Ishikawa (cell line): ENCODE results near the gene KCNJ11.

Experiments
- TF ChIP-seq, protein P1 (sequence below): IDR thresholded peaks from 2 replicates; pipeline ENCODE4 v1.6.1; 2012
- TF ChIP-seq, protein P2 (sequence below): IDR thresholded peaks from 2 replicates; pipeline ENCODE4 v1.6.1; 2012; ENCODE audit warnings: low read depth, mild to moderate bottlenecking

DNA sequence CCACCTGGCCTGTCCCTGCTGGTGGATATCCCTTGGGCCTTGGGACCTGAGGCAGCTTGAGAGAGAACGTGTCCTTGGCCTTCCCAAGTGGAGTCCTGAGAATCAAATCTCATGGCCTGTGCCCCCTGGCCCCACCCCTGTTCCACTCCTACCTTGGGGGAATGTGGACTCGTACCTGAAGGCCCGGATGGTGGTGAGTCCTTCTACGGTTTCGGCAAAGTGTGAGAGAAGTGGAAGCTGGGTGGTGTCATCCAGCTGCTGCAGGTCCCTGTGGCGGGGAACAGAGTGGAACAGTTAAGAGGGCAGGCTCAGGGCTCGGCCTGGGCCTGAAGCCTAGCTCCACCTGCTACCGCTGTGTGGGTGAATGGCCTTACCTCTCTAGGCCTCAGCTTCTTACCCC lies 14.0 kb upstream of the KCNJ11 start:
- TF ChIP-seq, protein P1, sequence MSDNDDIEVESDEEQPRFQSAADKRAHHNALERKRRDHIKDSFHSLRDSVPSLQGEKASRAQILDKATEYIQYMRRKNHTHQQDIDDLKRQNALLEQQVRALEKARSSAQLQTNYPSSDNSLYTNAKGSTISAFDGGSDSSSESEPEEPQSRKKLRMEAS, result no peak
- TF ChIP-seq, protein P2, sequence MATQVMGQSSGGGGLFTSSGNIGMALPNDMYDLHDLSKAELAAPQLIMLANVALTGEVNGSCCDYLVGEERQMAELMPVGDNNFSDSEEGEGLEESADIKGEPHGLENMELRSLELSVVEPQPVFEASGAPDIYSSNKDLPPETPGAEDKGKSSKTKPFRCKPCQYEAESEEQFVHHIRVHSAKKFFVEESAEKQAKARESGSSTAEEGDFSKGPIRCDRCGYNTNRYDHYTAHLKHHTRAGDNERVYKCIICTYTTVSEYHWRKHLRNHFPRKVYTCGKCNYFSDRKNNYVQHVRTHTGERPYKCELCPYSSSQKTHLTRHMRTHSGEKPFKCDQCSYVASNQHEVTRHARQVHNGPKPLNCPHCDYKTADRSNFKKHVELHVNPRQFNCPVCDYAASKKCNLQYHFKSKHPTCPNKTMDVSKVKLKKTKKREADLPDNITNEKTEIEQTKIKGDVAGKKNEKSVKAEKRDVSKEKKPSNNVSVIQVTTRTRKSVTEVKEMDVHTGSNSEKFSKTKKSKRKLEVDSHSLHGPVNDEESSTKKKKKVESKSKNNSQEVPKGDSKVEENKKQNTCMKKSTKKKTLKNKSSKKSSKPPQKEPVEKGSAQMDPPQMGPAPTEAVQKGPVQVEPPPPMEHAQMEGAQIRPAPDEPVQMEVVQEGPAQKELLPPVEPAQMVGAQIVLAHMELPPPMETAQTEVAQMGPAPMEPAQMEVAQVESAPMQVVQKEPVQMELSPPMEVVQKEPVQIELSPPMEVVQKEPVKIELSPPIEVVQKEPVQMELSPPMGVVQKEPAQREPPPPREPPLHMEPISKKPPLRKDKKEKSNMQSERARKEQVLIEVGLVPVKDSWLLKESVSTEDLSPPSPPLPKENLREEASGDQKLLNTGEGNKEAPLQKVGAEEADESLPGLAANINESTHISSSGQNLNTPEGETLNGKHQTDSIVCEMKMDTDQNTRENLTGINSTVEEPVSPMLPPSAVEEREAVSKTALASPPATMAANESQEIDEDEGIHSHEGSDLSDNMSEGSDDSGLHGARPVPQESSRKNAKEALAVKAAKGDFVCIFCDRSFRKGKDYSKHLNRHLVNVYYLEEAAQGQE, result no peak
